Endometrium (tissue), 2 donors: ENCODE results near the gene MGME1.
"Not testable (repeated sequence)": the region's sequence is repeated elsewhere in the genome, so short reads cannot be mapped to it uniquely, and the experiment has no call there.

Source experiments
- FAIRE-seq: peaks from 2 replicates; lab custom pipeline; 2012; peaks lifted over from hg19 to GRCh38; lab: Jason Lieb, UNC
- donor health status: control.
- donor health status: control.

Gene MGME1

GRCh38 chr20:18020931-18021330 is 52.1 kb downstream of the MGME1 start:
- FAIRE-seq: no peak

- no peak for FAIRE-seq
Observed at GRCh38 chr20:18024606-18025127, 55.8 kb downstream of the MGME1 start.

- FAIRE-seq: not testable (repeated sequence)
Observed at GRCh38 chr20:18027011-18027410, 58.2 kb downstream of the MGME1 start.

- FAIRE-seq: no peak
Observed at GRCh38 chr20:18030020-18030419, 61.2 kb downstream of the MGME1 start.

- FAIRE-seq: no peak
Observed at GRCh38 chr20:18031050-18031449, 62.2 kb downstream of the MGME1 start.

GRCh38 chr20:18031888-18032509 is 63.2 kb downstream of the MGME1 start:
- no peak for FAIRE-seq

- no peak for FAIRE-seq
Observed at GRCh38 chr20:18032977-18033892, 64.4 kb downstream of the MGME1 start.

- FAIRE-seq: no peak
Observed at GRCh38 chr20:18034039-18034438, 65.2 kb downstream of the MGME1 start.

- no peak for FAIRE-seq
Observed at GRCh38 chr20:18039063-18039462, 70.2 kb downstream of the MGME1 start.
